Measurements from ENCODE around the gene FAM136A.

FAM136A gene

GRCh38 chr2:70322518-70322917 is 20.7 kb upstream of the FAM136A start:
- H3K4me1 ChIP-seq (ENCODE audit: insufficient read depth, low read length, poor library complexity, severe bottlenecking), result no peaks in the 10 kb centered on the region
- no peaks in the 10 kb centered on the region for H4K20me1 ChIP-seq (ENCODE audit: insufficient read depth, low read length, poor library complexity, severe bottlenecking)
- no peaks in the 10 kb centered on the region for H3K9me3 ChIP-seq (ENCODE audit: insufficient read depth, low read depth, low read length)
- no peaks in the 10 kb centered on the region for H3K36me3 ChIP-seq (ENCODE audit: insufficient read depth, low read length)
- TF ChIP-seq EZH2phosphoT487 (IDR thresholded peaks at IDR 0.05; ENCODE audit: borderline replicate concordance), result no peak
- TF ChIP-seq, protein P1, sequence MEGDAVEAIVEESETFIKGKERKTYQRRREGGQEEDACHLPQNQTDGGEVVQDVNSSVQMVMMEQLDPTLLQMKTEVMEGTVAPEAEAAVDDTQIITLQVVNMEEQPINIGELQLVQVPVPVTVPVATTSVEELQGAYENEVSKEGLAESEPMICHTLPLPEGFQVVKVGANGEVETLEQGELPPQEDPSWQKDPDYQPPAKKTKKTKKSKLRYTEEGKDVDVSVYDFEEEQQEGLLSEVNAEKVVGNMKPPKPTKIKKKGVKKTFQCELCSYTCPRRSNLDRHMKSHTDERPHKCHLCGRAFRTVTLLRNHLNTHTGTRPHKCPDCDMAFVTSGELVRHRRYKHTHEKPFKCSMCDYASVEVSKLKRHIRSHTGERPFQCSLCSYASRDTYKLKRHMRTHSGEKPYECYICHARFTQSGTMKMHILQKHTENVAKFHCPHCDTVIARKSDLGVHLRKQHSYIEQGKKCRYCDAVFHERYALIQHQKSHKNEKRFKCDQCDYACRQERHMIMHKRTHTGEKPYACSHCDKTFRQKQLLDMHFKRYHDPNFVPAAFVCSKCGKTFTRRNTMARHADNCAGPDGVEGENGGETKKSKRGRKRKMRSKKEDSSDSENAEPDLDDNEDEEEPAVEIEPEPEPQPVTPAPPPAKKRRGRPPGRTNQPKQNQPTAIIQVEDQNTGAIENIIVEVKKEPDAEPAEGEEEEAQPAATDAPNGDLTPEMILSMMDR (conservative IDR thresholded peaks at IDR 0.05; ENCODE audit: low read length), result no peak
- H3K79me2 ChIP-seq (ENCODE audit: insufficient read depth, low read length), result no peaks in the 10 kb centered on the region
- no peaks in the 10 kb centered on the region for H3K9me2 ChIP-seq (replicated peaks; ENCODE audit: low read depth, low read length)
- no peak overlapping the region for H3K4me2 ChIP-seq (ENCODE audit: low read depth, low read length, poor library complexity, severe bottlenecking)
- no peaks in the 10 kb centered on the region for H3F3A ChIP-seq (ENCODE audit: low read depth)
- no peaks in the 10 kb centered on the region for H3K27me3 ChIP-seq (ENCODE audit: insufficient read depth, low read length, poor library complexity, severe bottlenecking)
- no peak overlapping the region for H3K4me3 ChIP-seq (ENCODE audit: low read length, poor library complexity, severe bottlenecking)
- no peak overlapping the region for H2AFZ ChIP-seq (ENCODE audit: low read length)
- no peak overlapping the region for H3K9ac ChIP-seq (ENCODE audit: low read depth, low read length, poor library complexity, severe bottlenecking)

- Histone ChIP-seq H3K4me1 (ENCODE audit: insufficient read depth, low read length, poor library complexity, severe bottlenecking) (no peaks in the 10 kb centered on the region), H3K9me2 (replicated peaks; ENCODE audit: low read depth, low read length) (no peaks in the 10 kb centered on the region), H3K4me3 (ENCODE audit: low read length, poor library complexity, severe bottlenecking) (no peak overlapping the region), H3K79me2 (ENCODE audit: insufficient read depth, low read length) (no peaks in the 10 kb centered on the region), H3K9me3 (ENCODE audit: insufficient read depth, low read depth, low read length) (no peaks in the 10 kb centered on the region), H3F3A (ENCODE audit: low read depth) (no peaks in the 10 kb centered on the region), H2AFZ (ENCODE audit: low read length) (no peak overlapping the region), H3K27me3 (ENCODE audit: insufficient read depth, low read length, poor library complexity, severe bottlenecking) (no peaks in the 10 kb centered on the region), H3K4me2 (ENCODE audit: low read depth, low read length, poor library complexity, severe bottlenecking) (no peak overlapping the region), H3K9ac (ENCODE audit: low read depth, low read length, poor library complexity, severe bottlenecking) (no peak overlapping the region), H3K36me3 (ENCODE audit: insufficient read depth, low read length) (no peaks in the 10 kb centered on the region), H4K20me1 (ENCODE audit: insufficient read depth, low read length, poor library complexity, severe bottlenecking) (no peaks in the 10 kb centered on the region)
- TF ChIP-seq, protein P1 (conservative IDR thresholded peaks at IDR 0.05; ENCODE audit: low read length), result no peak
- TF ChIP-seq EZH2phosphoT487 (IDR thresholded peaks at IDR 0.05; ENCODE audit: borderline replicate concordance), result no peak
Observed at GRCh38 chr2:70321370-70321769, 19.5 kb upstream of the FAM136A start.

- H2AFZ ChIP-seq (ENCODE audit: low read length), result no peak overlapping the region
- H3K4me3 ChIP-seq (ENCODE audit: low read length, poor library complexity, severe bottlenecking), result no peak overlapping the region
- peaks cover 5% of the 10 kb centered on the region for H3K4me1 ChIP-seq (ENCODE audit: insufficient read depth, low read length, poor library complexity, severe bottlenecking)
- no peaks in the 10 kb centered on the region for H3K9me2 ChIP-seq (replicated peaks; ENCODE audit: low read depth, low read length)
- H3K79me2 ChIP-seq (ENCODE audit: insufficient read depth, low read length), result no peaks in the 10 kb centered on the region
- no peaks in the 10 kb centered on the region for H4K20me1 ChIP-seq (ENCODE audit: insufficient read depth, low read length, poor library complexity, severe bottlenecking)
- H3K9me3 ChIP-seq (ENCODE audit: insufficient read depth, low read depth, low read length), result no peaks in the 10 kb centered on the region
- no peaks in the 10 kb centered on the region for H3K36me3 ChIP-seq (ENCODE audit: insufficient read depth, low read length)
- no peaks in the 10 kb centered on the region for H3K27me3 ChIP-seq (ENCODE audit: insufficient read depth, low read length, poor library complexity, severe bottlenecking)
- TF ChIP-seq, protein P1 (conservative IDR thresholded peaks at IDR 0.05; ENCODE audit: low read length), result no peak
- TF ChIP-seq EZH2phosphoT487 (IDR thresholded peaks at IDR 0.05; ENCODE audit: borderline replicate concordance), result no peak
- H3K9ac ChIP-seq (ENCODE audit: low read depth, low read length, poor library complexity, severe bottlenecking), result no peak overlapping the region
- H3F3A ChIP-seq (ENCODE audit: low read depth), result no peaks in the 10 kb centered on the region
- H3K4me2 ChIP-seq (ENCODE audit: low read depth, low read length, poor library complexity, severe bottlenecking), result no peak overlapping the region
Observed at GRCh38 chr2:70314640-70315039, 12.8 kb upstream of the FAM136A start.
